ENCODE data around the gene QSOX1. TPM values are rescaled to one million over a fixed set of nuclear protein-coding genes. Genes with fewer than 3 reads are reported as not detected.

Gene QSOX1
- total RNA-seq, 4 donors from 2014 or later, result 74.9 to 184 (median 107) TPM

- DNase-seq, result no peak
- 1% methylated on average over 23 to 26 of the region's 29 CpGs for WGBS, 2 donors
- peak overlapping the region; percentile 87 to 99 (median 92) for H3K4me3 ChIP-seq
- no peaks in the 10 kb centered on the region for H3K36me3 ChIP-seq
- H3K4me1 ChIP-seq, result peaks cover 6 to 61% (median 25%) of the 10 kb centered on the region in 3 donors
- intact Hi-C loops (cut with DNase I), result no loop called here
- no peaks in the 10 kb centered on the region for H3K27me3 ChIP-seq
- H3K27ac ChIP-seq, result peak overlapping the region; percentile 87 to 96 (median 93)
- H3K9me3 ChIP-seq, result no peaks in the 10 kb centered on the region
- TF ChIP-seq POLR2A (IDR thresholded peaks at IDR 0.05), result no peak
- no peak for TF ChIP-seq CTCF (IDR thresholded peaks at IDR 0.05)
Measured at GRCh38 chr1:180155182-180155682, 563 bp downstream of the QSOX1 start.

- Histone ChIP-seq H3K27ac (peak overlapping the region in 3 of 4 donors; percentile 60 to 96 (median 91)), H3K4me1 (peaks cover 6 to 58% (median 25%) of the 10 kb centered on the region in 3 donors), H3K36me3 (no peaks in the 10 kb centered on the region), H3K27me3 (no peaks in the 10 kb centered on the region), H3K4me3 (peak overlapping the region; percentile 87 to 99 (median 92)), H3K9me3 (no peaks in the 10 kb centered on the region)
- no peak for DNase-seq
- intact Hi-C loops (cut with DNase I), result no loop called here
- TF ChIP-seq CTCF (IDR thresholded peaks at IDR 0.05) (no peak), POLR2A (IDR thresholded peaks at IDR 0.05) (no peak)
- 84% methylated on average over 4 of the region's 4 CpGs for WGBS, 2 donors
Measured at GRCh38 chr1:180156201-180156600, 1.5 kb downstream of the QSOX1 start.

- WGBS, 2 donors, result 64 to 87% methylated on average over 2 of the region's 2 CpGs
- H3K4me1 ChIP-seq, result peaks cover 6 to 53% (median 25%) of the 10 kb centered on the region in 3 donors
- H3K4me3 ChIP-seq, result peak overlapping the region; percentile 87 to 99 (median 92)
- H3K36me3 ChIP-seq, result no peaks in the 10 kb centered on the region
- no peak for TF ChIP-seq CTCF (IDR thresholded peaks at IDR 0.05)
- no peak for TF ChIP-seq POLR2A (IDR thresholded peaks at IDR 0.05)
- intact Hi-C loops (cut with DNase I), result no loop called here
- DNase-seq, result no peak
- peak overlapping the region in 3 of 4 donors; percentile 60 to 96 (median 91) for H3K27ac ChIP-seq
- H3K27me3 ChIP-seq, result no peaks in the 10 kb centered on the region
- H3K9me3 ChIP-seq, result no peaks in the 10 kb centered on the region
Measured at GRCh38 chr1:180156631-180157091, 2.0 kb downstream of the QSOX1 start.

GRCh38 chr1:180157108-180157507 lies 2.4 kb downstream of the QSOX1 start:
- no peaks in the 10 kb centered on the region for H3K36me3 ChIP-seq
- peak overlapping the region in 3 of 4 donors; percentile 87 to 99 (median 89) for H3K4me3 ChIP-seq
- no peaks in the 10 kb centered on the region for H3K9me3 ChIP-seq
- intact Hi-C loops (cut with DNase I), result no loop called here
- TF ChIP-seq POLR2A (IDR thresholded peaks at IDR 0.05) (no peak), CTCF (IDR thresholded peaks at IDR 0.05) (no peak)
- WGBS, 2 donors, result 69 to 84% methylated on average over 3 of the region's 4 CpGs
- no peak for DNase-seq
- peaks cover 6 to 50% (median 25%) of the 10 kb centered on the region in 3 donors for H3K4me1 ChIP-seq
- no peaks in the 10 kb centered on the region for H3K27me3 ChIP-seq
- peak overlapping the region in 3 of 4 donors; percentile 17 to 96 (median 60) for H3K27ac ChIP-seq

GRCh38 chr1:180157576-180158057 lies 2.9 kb downstream of the QSOX1 start:
- H3K4me3 ChIP-seq, result peak overlapping the region in 3 of 4 donors; percentile 87 to 99 (median 89)

More at GRCh38 chr1:180157576-180158057, 2.9 kb downstream of the QSOX1 start:
- H3K36me3 ChIP-seq, result no peaks in the 10 kb centered on the region
- 81 to 94% methylated on average over 1 to 3 of the region's 3 CpGs for WGBS, 2 donors
- no peaks in the 10 kb centered on the region for H3K27me3 ChIP-seq
- H3K27ac ChIP-seq, result peak overlapping the region in 3 of 4 donors; percentile 17 to 96 (median 60)
- intact Hi-C loops (cut with DNase I), result no loop called here
- no peak for DNase-seq
- H3K4me1 ChIP-seq, result peaks cover 6 to 50% (median 25%) of the 10 kb centered on the region in 3 donors
- TF ChIP-seq POLR2A (IDR thresholded peaks at IDR 0.05) (no peak), CTCF (IDR thresholded peaks at IDR 0.05) (no peak)
- H3K9me3 ChIP-seq, result no peaks in the 10 kb centered on the region
